G401 (cell line): ENCODE results near the gene FAXDC2. TPM values are rescaled to one million over a fixed set of nuclear protein-coding genes. Genes with fewer than 3 reads are reported as not detected.
"Not testable (repeated sequence)": the region's sequence is repeated elsewhere in the genome, so short reads cannot be mapped to it uniquely, and the experiment has no call there.

Experiments
- DNase-seq: peaks from one replicate; pipeline ENCODE4 v3.0.0-alpha.2; 2015; ENCODE audit warnings: low spot score
- in situ Hi-C: cut with HindIII; loops from 2 replicates; pipeline ENCODE4 v1.10.0; 2016; ENCODE audit warnings: low sequenced_read_pairs, mixed read lengths
- total RNA-seq: library from RNA; depleted of rRNA; stranded (reverse); fragments of >200 nt; shearing (Covaris generic); gene quantifications from 2 replicates; pipeline ENCODE4 v1.2.3, GENCODE V29; 2014

FAXDC2 gene
- total RNA-seq, 1 experiment from 2014 or later: 7.9 TPM

GRCh38 chr5:154836225-154836624 lies 14.2 kb downstream of the FAXDC2 start:
- in situ Hi-C loops: no loop called here
- DNase-seq: no peak

DNA sequence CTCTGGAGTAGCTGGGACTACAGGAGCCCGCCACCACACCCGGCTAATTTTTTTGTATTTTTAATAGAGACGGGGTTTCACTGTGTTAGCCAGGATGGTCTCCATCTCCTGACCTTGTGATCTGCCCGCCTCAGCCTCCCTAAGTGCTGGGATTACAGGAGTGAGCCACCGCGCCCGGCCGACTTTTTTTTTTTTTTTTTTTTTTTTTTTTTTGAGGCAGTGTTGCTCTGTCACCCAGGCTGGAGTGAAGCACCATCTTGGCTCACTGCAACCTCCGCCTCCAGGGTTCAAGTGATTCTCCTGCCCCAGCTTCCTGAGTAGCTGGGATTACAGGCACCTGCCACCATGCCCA lies 14.7 kb downstream of the FAXDC2 start:
- DNase-seq, in situ Hi-C loops: not testable (repeated sequence)

DNA sequence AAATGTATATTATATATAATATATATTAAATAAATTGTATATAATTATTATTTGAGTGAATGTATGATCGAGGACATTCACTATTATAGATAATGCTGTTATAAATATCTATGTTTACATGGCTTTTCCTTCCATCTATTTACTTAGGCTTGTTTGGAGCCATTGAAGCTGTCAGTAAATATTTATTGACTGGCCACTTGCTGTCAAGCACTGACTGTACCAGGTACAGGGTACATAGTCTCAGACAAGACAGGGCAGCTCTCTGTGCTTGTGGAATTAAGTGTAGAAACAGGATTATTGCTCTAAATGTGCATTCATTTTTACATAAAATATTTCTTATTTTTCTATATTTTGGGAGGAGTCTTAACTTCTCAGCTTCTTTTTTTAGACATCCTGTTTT lies 16.4 kb downstream of the FAXDC2 start:
- DNase-seq: no peak
- in situ Hi-C loops: no loop called here

- in situ Hi-C loops, DNase-seq: not testable (repeated sequence)
These were observed 17.6 kb downstream of the FAXDC2 start for GRCh38 chr5:154832804-154833203.

DNA sequence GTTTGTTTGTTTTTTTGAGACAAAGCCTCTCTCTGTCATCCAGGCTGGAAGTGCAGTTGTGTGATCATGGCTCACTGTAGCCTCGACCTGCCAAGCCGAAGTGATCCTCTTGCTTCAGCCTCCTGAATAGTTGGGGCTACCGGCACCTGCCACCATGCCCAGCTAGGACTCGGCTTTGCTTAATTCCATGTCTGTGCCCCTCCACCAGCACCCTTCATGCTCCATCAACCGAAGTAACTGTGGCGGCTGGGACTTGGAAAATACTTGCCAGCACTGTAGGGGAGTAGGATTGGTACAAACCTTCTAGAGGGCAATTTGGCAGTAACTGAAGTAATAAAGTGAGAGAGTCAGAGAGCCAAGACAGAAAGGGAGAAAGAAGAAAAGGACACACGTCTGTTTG lies 19.0 kb downstream of the FAXDC2 start:
- no peak for DNase-seq
- in situ Hi-C loops: no loop called here

GRCh38 chr5:154830596-154830995 lies 19.8 kb downstream of the FAXDC2 start:
- in situ Hi-C loops: no loop called here
- DNase-seq: no peak

- no peak for DNase-seq
- in situ Hi-C loops: no loop called here
These were observed 20.2 kb downstream of the FAXDC2 start for GRCh38 chr5:154830219-154830595.

DNA sequence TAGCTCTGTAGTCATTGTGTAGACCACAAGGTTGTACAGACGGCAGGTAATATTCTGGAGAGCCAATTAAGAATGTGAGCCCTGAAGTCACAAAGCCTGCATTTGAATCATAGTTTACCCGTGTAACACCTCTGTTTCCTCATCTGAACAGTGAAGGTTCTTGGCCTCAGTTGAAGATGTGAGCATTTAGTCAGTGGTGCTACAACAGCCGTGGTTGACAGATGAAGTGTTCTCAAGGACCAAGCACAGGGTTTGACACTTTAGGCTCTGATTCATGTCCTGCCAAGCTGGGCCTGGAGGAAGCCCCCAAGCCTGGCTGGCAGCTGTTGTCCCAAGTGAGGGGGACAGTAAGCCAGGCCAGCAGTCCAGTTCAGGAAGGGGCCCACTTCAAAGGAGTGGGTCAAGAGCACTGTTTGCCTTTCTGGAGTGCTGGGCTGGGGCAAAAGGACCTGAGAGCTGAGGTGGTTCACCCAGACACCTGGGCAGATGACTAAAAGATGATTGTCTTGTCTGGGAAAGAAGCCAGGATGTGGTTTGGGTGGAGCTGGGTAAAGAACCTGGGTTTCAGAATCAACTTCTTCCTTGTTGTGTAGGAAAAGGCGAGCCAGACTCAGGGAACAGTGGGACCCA lies 20.7 kb downstream of the FAXDC2 start:
- in situ Hi-C loops: no loop called here
- DNase-seq: no peak

DNA sequence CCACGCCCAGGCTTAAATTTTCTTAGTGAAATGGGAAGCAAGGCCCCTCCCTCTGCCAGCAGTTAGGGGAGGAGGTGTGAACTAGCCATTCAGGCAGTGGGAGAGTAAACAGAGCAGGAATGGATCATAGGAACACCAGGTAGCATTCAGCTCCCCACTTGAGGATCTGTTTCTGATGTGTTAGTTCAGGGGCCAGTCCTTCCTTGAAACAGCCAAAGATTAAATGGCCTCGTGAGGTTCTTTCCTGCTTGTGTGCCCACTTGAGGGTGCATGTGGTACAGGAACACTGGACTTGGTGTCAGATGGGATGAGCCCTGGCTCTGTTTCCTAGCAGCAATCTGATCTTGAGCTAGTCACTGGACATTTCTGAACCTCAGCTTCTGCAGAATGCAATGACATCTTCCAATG lies 21.2 kb downstream of the FAXDC2 start:
- no peak for DNase-seq
- in situ Hi-C loops: no loop called here

DNA sequence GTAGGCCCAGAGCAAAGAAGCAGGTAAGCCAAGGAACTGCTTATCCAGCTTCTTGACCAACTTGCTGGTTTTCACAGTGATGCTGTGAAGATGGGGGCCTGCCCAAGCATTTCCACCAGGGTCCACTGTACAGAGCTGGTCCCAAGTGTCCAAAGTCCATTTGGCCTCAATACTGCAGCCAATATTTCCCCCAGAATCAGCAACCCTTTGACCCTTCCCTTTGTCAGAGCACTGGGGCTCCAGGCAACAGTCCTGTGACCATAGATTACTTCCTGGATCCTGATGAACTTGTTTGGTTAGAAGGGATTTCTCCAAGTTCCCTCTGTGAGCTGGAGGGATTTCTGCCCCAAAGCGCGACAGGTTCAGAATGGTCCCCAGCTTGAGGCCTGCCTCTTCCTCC lies 26.3 kb downstream of the FAXDC2 start:
- DNase-seq: no peak
- in situ Hi-C loops: no loop called here

DNA sequence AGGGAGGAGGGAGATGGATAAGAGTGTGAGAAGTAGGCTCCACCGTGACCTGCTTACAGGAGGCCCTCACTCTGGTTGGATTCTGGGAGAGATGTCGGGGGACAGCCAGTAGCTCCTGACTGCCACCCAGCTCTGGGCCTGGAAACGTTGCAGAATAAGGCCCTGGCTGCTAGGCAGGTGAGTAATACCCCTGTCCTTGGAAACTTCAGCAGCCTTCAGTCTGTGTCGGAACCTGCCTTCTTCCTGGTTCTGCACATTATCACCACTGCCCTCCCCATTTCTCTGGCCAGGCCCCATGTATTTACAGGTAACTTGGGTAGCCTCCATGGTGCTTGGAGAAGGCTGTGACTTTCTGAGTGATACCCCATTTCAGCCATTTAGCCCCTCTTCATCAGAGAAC lies 26.8 kb downstream of the FAXDC2 start:
- no peak for DNase-seq
- in situ Hi-C loops: no loop called here

- in situ Hi-C loops, DNase-seq: not testable (repeated sequence)
These were observed 27.5 kb downstream of the FAXDC2 start for GRCh38 chr5:154822896-154823295.

DNA sequence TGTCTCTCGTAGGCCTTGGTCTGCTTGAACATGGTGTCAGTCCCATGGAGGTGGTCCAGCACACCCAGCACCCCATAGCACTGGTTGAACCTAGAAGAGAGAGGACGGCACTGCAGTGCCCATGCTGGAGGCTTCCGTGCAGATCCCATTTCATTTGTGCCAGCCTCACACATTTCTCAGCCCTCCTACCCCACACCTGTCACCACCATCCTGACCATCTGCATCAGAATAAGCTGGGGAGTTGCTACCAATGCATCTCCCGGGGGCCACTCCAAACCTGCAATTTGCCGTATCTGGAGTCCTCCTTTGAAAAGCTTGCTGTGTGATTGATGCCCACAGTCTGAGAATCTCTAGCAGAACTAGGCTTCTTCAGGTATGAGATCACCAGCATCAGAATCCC lies 30.0 kb downstream of the FAXDC2 start:
- in situ Hi-C loops: no loop called here
- DNase-seq: no peak

DNA sequence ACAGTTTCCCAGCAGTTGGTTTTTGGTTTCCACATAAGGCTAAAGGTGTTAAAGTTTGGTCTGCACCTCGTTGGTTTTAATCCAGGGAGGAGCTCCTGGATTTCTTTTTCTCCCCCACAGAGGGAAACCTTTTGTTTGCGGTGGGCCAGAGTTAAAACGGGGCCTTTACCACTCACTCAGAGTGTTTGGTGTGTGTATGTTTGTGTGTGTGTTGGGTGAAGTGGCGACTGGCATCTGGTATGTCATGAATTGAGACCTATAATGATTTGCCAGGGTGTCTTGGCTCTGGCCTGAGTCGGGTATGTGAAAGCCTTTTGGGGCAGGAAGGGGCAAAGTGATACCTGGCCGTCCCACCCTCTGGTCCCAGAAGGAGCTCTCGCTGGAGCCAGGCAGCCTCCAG lies 30.9 kb downstream of the FAXDC2 start:
- in situ Hi-C loops: no loop called here
- DNase-seq: no peak

GRCh38 chr5:154818471-154819116 lies 31.8 kb downstream of the FAXDC2 start:
- DNase-seq: no peak
- in situ Hi-C loops: no loop called here

DNA sequence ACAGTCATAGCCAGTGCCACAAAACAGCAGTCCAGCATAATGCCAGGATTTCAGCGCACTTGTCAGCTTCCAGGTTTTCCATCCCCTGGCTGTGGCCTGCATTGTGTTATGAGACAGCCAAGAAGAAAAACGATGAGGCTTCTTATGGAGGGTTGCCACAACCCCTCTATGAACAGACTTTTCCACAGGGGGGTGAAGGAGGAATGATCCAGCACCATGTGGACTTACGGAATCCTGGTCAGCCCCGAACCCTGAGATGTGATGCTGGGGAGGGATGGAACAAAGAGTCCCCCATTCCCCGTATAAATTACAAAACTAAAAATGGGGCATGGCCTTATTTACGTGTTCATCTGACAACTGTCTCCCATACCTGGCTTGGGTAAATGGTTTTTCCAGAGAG lies 32.6 kb downstream of the FAXDC2 start:
- in situ Hi-C loops: no loop called here
- no peak for DNase-seq

GRCh38 chr5:154816891-154817492 lies 33.4 kb downstream of the FAXDC2 start:
- in situ Hi-C loops: no loop called here
- no peak for DNase-seq

- in situ Hi-C loops: no loop called here
- no peak for DNase-seq
These were observed 34.6 kb downstream of the FAXDC2 start for GRCh38 chr5:154815684-154816247.

DNA sequence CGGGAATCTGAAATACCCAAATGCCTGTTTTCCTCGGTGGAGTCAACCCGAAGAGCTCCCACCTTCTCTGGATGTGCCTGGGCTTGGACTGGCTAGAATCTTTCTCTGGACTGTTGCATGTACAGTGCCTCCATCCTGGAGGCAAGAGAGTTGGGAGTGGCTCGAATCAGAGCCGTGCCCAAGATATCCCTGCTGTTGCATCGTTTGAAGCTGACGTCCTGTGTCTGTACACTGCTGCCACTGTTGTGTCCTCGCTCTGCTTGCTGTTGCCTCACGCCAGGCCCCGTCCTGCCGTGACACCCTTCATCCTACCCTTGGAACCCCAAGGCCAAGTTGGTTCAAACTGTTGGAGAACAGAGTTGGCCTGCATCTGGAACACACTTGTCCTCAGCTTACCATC lies 35.4 kb downstream of the FAXDC2 start:
- DNase-seq: no peak
- in situ Hi-C loops: no loop called here

GRCh38 chr5:154813736-154814135 lies 36.7 kb downstream of the FAXDC2 start:
- in situ Hi-C loops: no loop called here
- no peak for DNase-seq

DNA sequence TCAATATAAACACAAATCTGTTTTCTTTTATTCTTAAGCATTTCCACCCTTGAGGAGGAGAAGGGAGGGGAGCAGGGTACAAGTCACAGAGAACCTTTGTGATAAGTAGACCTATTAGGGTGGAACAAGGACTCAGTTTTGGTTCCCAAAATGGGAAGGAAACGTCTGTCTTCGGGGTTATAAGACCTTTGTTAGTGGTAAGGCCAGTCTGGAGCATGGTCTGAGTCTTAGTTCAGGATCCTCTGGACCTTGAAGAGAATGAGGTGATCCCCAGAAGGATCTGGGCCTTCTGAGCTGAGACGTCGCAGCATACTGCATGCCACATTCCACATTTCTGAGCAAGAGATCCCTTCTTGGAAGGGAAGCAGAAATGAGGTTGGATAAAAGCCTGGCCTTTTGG lies 37.2 kb downstream of the FAXDC2 start:
- in situ Hi-C loops: no loop called here
- no peak for DNase-seq
